ENCODE data around the gene AGL. TPM values are rescaled to one million over a fixed set of nuclear protein-coding genes. Genes with fewer than 3 reads are reported as not detected.
"Not testable (repeated sequence)": the region's sequence is repeated elsewhere in the genome, so short reads cannot be mapped to it uniquely, and the experiment has no call there.

AGL gene
- total RNA-seq, 4 donors from 2014 or later: 8.0 to 25.9 (median 17.1) TPM

- Histone ChIP-seq H3K4me3 (peak overlapping the region; percentile 57 to 92 (median 84)), H3K4me1 (peaks cover 6 to 46% (median 20%) of the 10 kb centered on the region in 4 donors), H3K36me3 (no peaks in the 10 kb centered on the region), H3K27ac (peak overlapping the region; percentile 88 to 94 (median 93)), H3K9me3 (no peaks in the 10 kb centered on the region), H3K27me3 (no peaks in the 10 kb centered on the region)
- DNase-seq: no peak
- in situ Hi-C loops (cut with MboI; ENCODE audit: low pct_ligation_motif_present in 1 of 4, low pct_unique_long_range_greater_than_20kb in 1 of 4, low sequenced_read_pairs in 3 of 4): no loop called here
- WGBS, 2 donors (ENCODE audit: low coverage in 1 of 2): 18 to 21% methylated on average over 3 to 6 of the region's 6 CpGs
- intact Hi-C loops (cut with DNase I; ENCODE audit: low total_unique reads): no loop called here
- TF ChIP-seq POLR2AphosphoS5 (IDR thresholded peaks at IDR 0.05) (no peak), POLR2A (IDR thresholded peaks at IDR 0.05) (no peak), CTCF (IDR thresholded peaks at IDR 0.05) (peak in 1 of 5 experiments; percentile 9), EP300 (IDR thresholded peaks at IDR 0.05; ENCODE audit: low read depth) (no peak)
Measured at GRCh38 chr1:99969260-99969728, 119.1 kb downstream of the AGL start.

DNA sequence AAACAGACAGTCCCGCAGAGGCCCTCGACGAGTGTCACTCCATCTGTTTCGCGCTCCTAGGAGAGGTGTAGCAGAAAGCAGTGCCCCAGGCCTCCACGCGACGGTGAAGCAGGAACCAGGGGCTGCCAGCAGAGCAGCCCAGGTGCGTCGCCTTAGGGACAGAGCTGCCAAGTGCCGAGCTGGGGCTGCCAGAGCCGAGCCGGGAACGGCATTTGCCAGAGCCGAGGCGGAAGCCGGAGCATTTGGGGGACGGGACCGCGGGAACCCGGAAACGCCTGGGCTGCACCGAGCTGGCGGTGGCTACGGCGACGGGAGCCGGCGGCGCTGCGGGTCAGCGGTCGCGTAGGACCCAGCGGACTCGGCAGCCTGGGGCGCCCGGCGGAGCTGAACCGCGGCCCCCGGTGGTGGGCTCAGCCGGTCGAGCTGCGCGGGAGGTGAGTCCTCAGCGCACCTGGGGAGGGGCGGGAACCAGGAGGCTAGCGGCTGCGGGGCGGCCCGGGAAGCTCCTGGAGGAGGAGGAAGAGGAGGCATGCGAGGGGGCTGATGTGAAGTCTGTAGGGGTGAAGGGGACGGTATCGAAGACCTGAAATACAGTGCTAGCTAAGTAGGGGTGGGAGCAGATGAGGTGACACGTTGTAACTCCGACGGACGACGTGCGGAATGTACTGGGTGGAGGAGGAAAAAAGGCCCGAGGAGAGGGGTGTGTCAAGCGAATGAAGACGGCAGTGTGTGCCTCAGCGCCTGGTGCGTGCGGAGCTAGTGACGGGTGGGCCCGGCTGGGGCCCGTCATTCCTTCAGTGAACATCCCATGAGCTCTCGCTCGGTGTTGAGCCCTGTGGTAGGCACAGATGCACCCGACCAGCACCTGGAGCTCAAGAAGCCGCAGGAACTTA, 119.8 kb downstream of the AGL start, which contains the start of gene SLC35A3:
Gene SLC35A3 (plus strand): TSS at position 268 of the 893 bp plus-strand sequence. CDS start 23,559 bp downstream, outside the sequence.
- in situ Hi-C loops (cut with MboI; ENCODE audit: low pct_ligation_motif_present in 1 of 4, low pct_unique_long_range_greater_than_20kb in 1 of 4, low sequenced_read_pairs in 3 of 4) (no loop called here), intact Hi-C loops (cut with DNase I; ENCODE audit: low total_unique reads) (no loop called here)
- peak; percentile 87 for DNase-seq
- Histone ChIP-seq H3K27me3 (no peaks in the 10 kb centered on the region), H3K9me3 (no peaks in the 10 kb centered on the region), H3K36me3 (no peaks in the 10 kb centered on the region), H3K27ac (peak within 1 kb of the TSS; percentile 88 to 94 (median 93)), H3K4me3 (peak within 1 kb of the TSS; percentile 57 to 92 (median 84)), H3K4me1 (peaks cover 6 to 52% (median 24%) of the 10 kb centered on the region in 4 donors)
- peak in 1 of 5 experiments; percentile 1 for TF ChIP-seq CTCF (IDR thresholded peaks at IDR 0.05)
- peak; percentile 78 for TF ChIP-seq POLR2A (IDR thresholded peaks at IDR 0.05)
- TF ChIP-seq EP300 (IDR thresholded peaks at IDR 0.05; ENCODE audit: low read depth): no peak
- peak; percentile 41 to 91 (median 80) for TF ChIP-seq POLR2AphosphoS5 (IDR thresholded peaks at IDR 0.05)
- WGBS, 2 donors (ENCODE audit: low coverage in 1 of 2): 1% methylated on average over 55 of the region's 74 CpGs; no CpG with 5 or more reads in 1 of the 2 donors

DNA sequence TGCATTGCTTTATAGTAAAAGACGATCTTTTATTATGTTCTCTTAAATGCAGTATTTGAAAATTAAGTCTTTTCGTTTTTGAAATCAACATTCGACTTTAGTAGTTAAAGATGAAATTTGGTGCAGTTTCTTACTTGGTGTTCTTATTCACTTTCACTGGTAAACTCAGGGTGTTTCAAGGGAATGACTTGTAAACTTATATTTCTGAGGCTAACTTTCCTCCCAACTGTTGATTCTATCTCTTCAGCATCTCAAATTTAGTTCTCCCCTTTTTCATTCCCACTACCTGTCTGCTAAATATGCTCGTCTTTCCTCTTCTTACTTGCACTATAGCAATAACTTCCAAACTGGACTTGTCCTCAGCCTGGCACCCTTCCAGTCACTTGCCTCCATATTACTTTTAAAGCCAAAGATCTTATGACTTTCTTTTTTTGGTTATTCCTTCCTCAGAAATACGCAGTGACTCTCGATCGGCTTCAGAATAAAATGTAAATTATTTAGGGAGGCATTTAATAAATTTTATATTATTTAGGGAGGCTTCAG, 120.6 kb downstream of the AGL start:
- Histone ChIP-seq H3K9me3 (no peaks in the 10 kb centered on the region), H3K36me3 (no peaks in the 10 kb centered on the region), H3K27me3 (no peaks in the 10 kb centered on the region), H3K27ac (peak overlapping the region; percentile 88 to 94 (median 93)), H3K4me1 (peaks cover 6 to 56% (median 25%) of the 10 kb centered on the region in 4 donors), H3K4me3 (peak overlapping the region; percentile 57 to 92 (median 84))
- no peak for TF ChIP-seq CTCF (IDR thresholded peaks at IDR 0.05)
- no peak for TF ChIP-seq POLR2AphosphoS5 (IDR thresholded peaks at IDR 0.05)
- TF ChIP-seq POLR2A (IDR thresholded peaks at IDR 0.05): no peak
- no peak for TF ChIP-seq EP300 (IDR thresholded peaks at IDR 0.05; ENCODE audit: low read depth)
- intact Hi-C loops (cut with DNase I; ENCODE audit: low total_unique reads) (no loop called here), in situ Hi-C loops (cut with MboI; ENCODE audit: low pct_ligation_motif_present in 1 of 4, low pct_unique_long_range_greater_than_20kb in 1 of 4, low sequenced_read_pairs in 3 of 4) (no loop called here)
- DNase-seq: peak; percentile 34
- 17 to 43% methylated on average over 7 of the region's 7 CpGs for WGBS, 2 donors (ENCODE audit: low coverage in 1 of 2)

DNA sequence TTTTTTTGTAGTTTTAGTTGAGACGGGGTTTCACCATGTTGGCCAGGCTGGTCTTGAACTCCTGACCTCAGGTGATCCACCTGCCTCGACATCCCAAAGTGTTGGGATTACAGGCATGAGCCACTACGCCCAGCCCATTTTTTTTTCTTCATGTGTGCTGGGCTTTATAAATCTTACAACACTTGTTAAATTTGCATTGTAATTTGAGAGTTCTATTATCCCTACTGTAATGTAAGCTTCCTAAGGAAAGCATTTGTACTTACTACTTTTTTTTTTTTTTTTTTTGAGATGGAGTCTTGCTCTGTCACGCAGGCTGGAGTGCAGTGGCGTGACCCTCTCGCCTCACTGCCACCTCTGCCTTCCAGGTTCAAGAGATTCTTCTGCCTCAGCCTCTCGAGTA, 121.9 kb downstream of the AGL start:
- in situ Hi-C loops (cut with MboI; ENCODE audit: low pct_ligation_motif_present in 1 of 4, low pct_unique_long_range_greater_than_20kb in 1 of 4, low sequenced_read_pairs in 3 of 4); H3K9me3 ChIP-seq; H3K27me3 ChIP-seq; DNase-seq; H3K36me3 ChIP-seq; intact Hi-C loops (cut with DNase I; ENCODE audit: low total_unique reads): not testable (repeated sequence)
- WGBS, 2 donors (ENCODE audit: low coverage in 1 of 2): 80 to 82% methylated on average over 5 to 7 of the region's 7 CpGs
- H3K27ac ChIP-seq: peak overlapping the region; percentile 88 to 94 (median 93)
- peak overlapping the region in 2 of 4 donors; percentile 89 to 92 for H3K4me3 ChIP-seq
- peaks cover 6 to 56% (median 30%) of the 10 kb centered on the region in 4 donors for H3K4me1 ChIP-seq

Small RNAs within 50 kb of the gene (small RNA-seq; reads per million reads assigned to genes)
- 0 reads per million in 4 donors for gene AC096949.1

Other genes starting within 250 kb of the AGL start
- 1 to 10 TPM; 1.9 to 4.4 (median 2.9) TPM for gene PALMD, start 204.2 kb upstream of the AGL start, total RNA-seq
- 10 to 100 TPM in 2 of 4 donors, 1 to 10 TPM in 2; 3.0 to 32.4 (median 18.9) TPM for gene FRRS1, start 83.7 kb upstream of the AGL start, total RNA-seq
- gene SLC35A3, start 119.6 kb downstream of the AGL start, total RNA-seq: 100 to 1,000 TPM in 2 of 4 donors, 10 to 100 TPM in 2; 74.4 to 151 (median 111) TPM